HepG2 (cell line): ENCODE measurements around the gene SRSF2. TPM values are rescaled to one million over a fixed set of nuclear protein-coding genes. Genes with fewer than 3 reads are reported as not detected.

Experiments used
- ARNT2 ChIP-seq: sonication (generic); formaldehyde crosslinking; IDR thresholded peaks from 2 replicates; pipeline ENCODE4 v1.8.0; 2022; ENCODE audit warnings: mild to moderate bottlenecking, low read depth, missing genetic modification reagents, moderate library complexity
- CHCHD3 ChIP-seq: sonication (generic); formaldehyde crosslinking; IDR thresholded peaks from 2 replicates; pipeline ENCODE4 v1.8.0; 2022; ENCODE audit warnings: mild to moderate bottlenecking, missing genetic modification reagents, moderate library complexity
- DNMT3B ChIP-seq: conservative IDR thresholded peaks from 2 replicates; pipeline ENCODE4 v1.6.1; 2016; ENCODE audit warnings: missing biosample characterization, control low read depth
- EZH2 ChIP-seq: conservative IDR thresholded peaks from 2 replicates; pipeline ENCODE4 v1.6.1; 2012; ENCODE audit warnings: mild to moderate bottlenecking, low read depth, low read length, moderate library complexity
- HHEX ChIP-seq: IDR thresholded peaks from 2 replicates; pipeline ENCODE4 v1.6.1; 2016; ENCODE audit warnings: control low read depth
- MBD4 ChIP-seq: IDR thresholded peaks from 2 replicates; pipeline ENCODE4 v1.6.1; 2012; ENCODE audit warnings: low read length, inconsistent platforms, borderline replicate concordance
- MBNL3 ChIP-seq: fragments of 250-450 bp; sonication (Bioruptor Pico); conservative IDR thresholded peaks from 2 replicates; pipeline ENCODE4 v1.8.0; 2022; ENCODE audit warnings: mild to moderate bottlenecking, inconsistent platforms
- NKX3-1 ChIP-seq: sonication (generic); formaldehyde crosslinking; IDR thresholded peaks from 2 replicates; pipeline ENCODE4 v1.5.0; 2020; ENCODE audit warnings: missing genetic modification reagents
- POGZ ChIP-seq: sonication (generic); formaldehyde crosslinking; IDR thresholded peaks from 2 replicates; pipeline ENCODE4 v1.4.0; 2020; ENCODE audit warnings: mild to moderate bottlenecking, missing genetic modification reagents
- SIX4 ChIP-seq: sonication (generic); formaldehyde crosslinking; IDR thresholded peaks from 2 replicates; pipeline ENCODE4 v1.4.0; 2020; ENCODE audit warnings: missing genetic modification reagents
- SP4 ChIP-seq: sonication (generic); formaldehyde crosslinking; IDR thresholded peaks from 2 replicates; pipeline ENCODE4 v1.8.1; 2023; ENCODE audit warnings: mild to moderate bottlenecking, missing genetic modification reagents
- ZBTB21 ChIP-seq: sonication (generic); formaldehyde crosslinking; IDR thresholded peaks from 2 replicates; pipeline ENCODE4 v1.4.0; 2020; ENCODE audit warnings: missing genetic modification reagents
- ZKSCAN5 ChIP-seq: sonication (generic); formaldehyde crosslinking; IDR thresholded peaks from 2 replicates; pipeline ENCODE4 v1.5.1; 2020; ENCODE audit warnings: mild to moderate bottlenecking, missing genetic modification reagents
- ZNF101 ChIP-seq: sonication (generic); formaldehyde crosslinking; IDR thresholded peaks from 2 replicates; pipeline ENCODE4 v1.4.0; 2020; ENCODE audit warnings: mild to moderate bottlenecking, low read depth, missing genetic modification reagents, borderline replicate concordance
- ZNF260 ChIP-seq: sonication (generic); formaldehyde crosslinking; IDR thresholded peaks from 2 replicates; pipeline ENCODE4 v1.4.0; 2020; ENCODE audit warnings: missing genetic modification reagents, low read depth, mild to moderate bottlenecking, borderline replicate concordance
- ZNF30 ChIP-seq: sonication (generic); formaldehyde crosslinking; IDR thresholded peaks from 2 replicates; pipeline ENCODE4 v1.5.0; 2020; ENCODE audit warnings: mild to moderate bottlenecking, missing genetic modification reagents
- ZNF383 ChIP-seq: sonication (generic); formaldehyde crosslinking; IDR thresholded peaks from 2 replicates; pipeline ENCODE4 v1.4.0; 2020; ENCODE audit warnings: missing genetic modification reagents, mild to moderate bottlenecking, borderline replicate concordance
- ZNF460 ChIP-seq: sonication (generic); formaldehyde crosslinking; IDR thresholded peaks from 2 replicates; pipeline ENCODE4 v1.5.1; 2020; ENCODE audit warnings: missing genetic modification reagents, mild to moderate bottlenecking, borderline replicate concordance
- ZNF672 ChIP-seq: sonication (generic); formaldehyde crosslinking; IDR thresholded peaks from 2 replicates; pipeline ENCODE4 v1.8.1; 2022; ENCODE audit warnings: missing genetic modification reagents
- ZNF775 ChIP-seq: sonication (generic); formaldehyde crosslinking; IDR thresholded peaks from 2 replicates; pipeline ENCODE4 v1.4.0; 2020; ENCODE audit warnings: missing genetic modification reagents, mild to moderate bottlenecking, moderate library complexity, borderline replicate concordance
- polyA plus RNA-seq, 8 experiments: library from polyadenylated mRNA; depleted of rRNA in 3 of 8; stranded (reverse) in 7 of 8; unstranded in 1 of 8; fragments of >200 nt; fragmentation: Illumina TruSeq in 4 of 8; extraction: Trizol in 4 of 8; gene quantifications; 2 replicates each; pipeline versions ENCODE4 v1.2.1 to v1.2.3, GENCODE V29; 2011 to 2016; ENCODE audit warnings: low read depth in 4 of 8, missing spikeins in 1 of 8, mixed read lengths in 1 of 8; ENCODE audit not compliant: insufficient read depth in 1 of 8
- total RNA-seq, 5 experiments: library from RNA; depleted of rRNA; stranded (reverse); fragments of >200 nt; fragmentation: Illumina TruSeq; extraction: Trizol; gene quantifications; 2 replicates each; pipeline ENCODE4 v1.2.3, GENCODE V29; 2016; ENCODE audit warnings: low read depth in 1 of 5
- TF ChIP-seq, protein P1 (sequence below): IDR thresholded peaks from 2 replicates; pipeline ENCODE4 v1.6.1; 2016; ENCODE audit warnings: low read depth, borderline replicate concordance
- TF ChIP-seq, protein P2 (sequence below): sonication (generic); formaldehyde crosslinking; IDR thresholded peaks from 2 replicates; pipeline ENCODE4 v1.5.1; 2020; ENCODE audit warnings: missing genetic modification reagents, mild to moderate bottlenecking, borderline replicate concordance
- TF ChIP-seq, protein P3 (sequence below): sonication (generic); formaldehyde crosslinking; conservative IDR thresholded peaks from 2 replicates; pipeline ENCODE4 v1.4.0; 2020; ENCODE audit warnings: missing genetic modification reagents

Gene SRSF2
- total and polyA plus RNA-seq, 2 of the 13 experiments (the other 11 are each of a cell fraction or from before 2014, with no cell fraction given) = 306 to 319 TPM

DNA sequence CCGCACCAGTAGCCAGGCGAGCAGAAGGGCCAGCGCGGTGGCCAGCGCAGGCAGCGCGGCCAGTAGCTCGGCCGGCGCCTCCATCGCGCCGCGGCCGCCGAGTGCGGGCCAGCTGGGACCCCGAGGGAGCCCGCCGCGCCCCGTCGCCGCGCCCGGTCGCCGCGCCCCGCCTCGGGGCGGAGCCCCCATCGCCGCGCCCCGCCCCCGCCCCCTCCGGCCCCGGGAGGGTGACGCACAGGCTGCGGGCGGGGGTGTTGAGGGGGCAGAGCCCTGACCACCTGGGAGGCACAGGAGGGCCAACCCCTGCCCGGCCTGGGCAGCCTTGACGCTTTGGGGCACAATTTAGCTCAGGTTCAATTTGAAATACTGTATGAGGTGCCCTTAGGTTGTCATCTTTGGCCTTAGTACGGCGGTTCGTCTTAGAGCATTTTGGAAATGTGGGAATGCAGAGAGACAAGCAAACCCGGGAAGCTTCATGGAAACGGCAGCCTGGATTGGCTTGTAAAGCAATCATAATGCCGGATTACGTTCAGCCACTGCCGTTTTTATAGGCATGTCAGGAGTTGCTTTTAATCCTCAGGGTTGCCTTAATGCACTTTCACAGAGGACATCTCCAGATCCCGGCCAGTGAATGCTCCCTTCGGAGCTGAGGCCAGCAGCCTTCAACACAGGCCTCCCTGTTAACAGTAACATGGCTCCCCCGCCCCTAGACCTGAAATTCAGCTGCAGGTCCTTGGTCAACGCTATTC lies 26.1 kb downstream of the SRSF2 start, which contains the start of gene MXRA7 (continued):
- TF ChIP-seq ZNF101 (no peak), POGZ (CRISPR knock-in tag) (no peak), CHCHD3 (CRISPR knock-in tag) (no peak), ZNF260 (CRISPR knock-in tag) (no peak), ZNF775 (CRISPR knock-in tag) (no peak), MBNL3 (CRISPR knock-in tag) (no peak), SIX4 (0 out of 2 replicates have a peak, but pooled peaks have one; percentile 16), EZH2 (no peak), ZNF383 (CRISPR knock-in tag) (no peak), ARNT2 (CRISPR knock-in tag) (no peak), MBD4 (no peak), ZNF30 (CRISPR knock-in tag) (no peak), SP4 (CRISPR knock-in tag) (no peak), NKX3-1 (CRISPR knock-in tag) (no peak), ZNF460 (CRISPR knock-in tag) (no peak), ZBTB21 (CRISPR knock-in tag) (no peak), HHEX (CRISPR knock-in tag) (no peak), ZNF672 (CRISPR knock-in tag) (no peak), ZKSCAN5 (CRISPR knock-in tag) (no peak), DNMT3B (CRISPR knock-in tag) (no peak)
- TF ChIP-seq, protein P1, sequence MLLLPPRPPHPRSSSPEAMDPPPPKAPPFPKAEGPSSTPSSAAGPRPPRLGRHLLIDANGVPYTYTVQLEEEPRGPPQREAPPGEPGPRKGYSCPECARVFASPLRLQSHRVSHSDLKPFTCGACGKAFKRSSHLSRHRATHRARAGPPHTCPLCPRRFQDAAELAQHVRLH (CRISPR knock-in tag) = peak; percentile 62; the same call in 1 of the 2 replicates
- TF ChIP-seq, protein P2, sequence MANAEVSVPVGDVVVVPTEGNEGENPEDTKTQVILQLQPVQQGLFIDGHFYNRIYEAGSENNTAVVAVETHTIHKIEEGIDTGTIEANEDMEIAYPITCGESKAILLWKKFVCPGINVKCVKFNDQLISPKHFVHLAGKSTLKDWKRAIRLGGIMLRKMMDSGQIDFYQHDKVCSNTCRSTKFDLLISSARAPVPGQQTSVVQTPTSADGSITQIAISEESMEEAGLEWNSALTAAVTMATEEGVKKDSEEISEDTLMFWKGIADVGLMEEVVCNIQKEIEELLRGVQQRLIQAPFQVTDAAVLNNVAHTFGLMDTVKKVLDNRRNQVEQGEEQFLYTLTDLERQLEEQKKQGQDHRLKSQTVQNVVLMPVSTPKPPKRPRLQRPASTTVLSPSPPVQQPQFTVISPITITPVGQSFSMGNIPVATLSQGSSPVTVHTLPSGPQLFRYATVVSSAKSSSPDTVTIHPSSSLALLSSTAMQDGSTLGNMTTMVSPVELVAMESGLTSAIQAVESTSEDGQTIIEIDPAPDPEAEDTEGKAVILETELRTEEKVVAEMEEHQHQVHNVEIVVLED (CRISPR knock-in tag) = no peak
- TF ChIP-seq, protein P3, sequence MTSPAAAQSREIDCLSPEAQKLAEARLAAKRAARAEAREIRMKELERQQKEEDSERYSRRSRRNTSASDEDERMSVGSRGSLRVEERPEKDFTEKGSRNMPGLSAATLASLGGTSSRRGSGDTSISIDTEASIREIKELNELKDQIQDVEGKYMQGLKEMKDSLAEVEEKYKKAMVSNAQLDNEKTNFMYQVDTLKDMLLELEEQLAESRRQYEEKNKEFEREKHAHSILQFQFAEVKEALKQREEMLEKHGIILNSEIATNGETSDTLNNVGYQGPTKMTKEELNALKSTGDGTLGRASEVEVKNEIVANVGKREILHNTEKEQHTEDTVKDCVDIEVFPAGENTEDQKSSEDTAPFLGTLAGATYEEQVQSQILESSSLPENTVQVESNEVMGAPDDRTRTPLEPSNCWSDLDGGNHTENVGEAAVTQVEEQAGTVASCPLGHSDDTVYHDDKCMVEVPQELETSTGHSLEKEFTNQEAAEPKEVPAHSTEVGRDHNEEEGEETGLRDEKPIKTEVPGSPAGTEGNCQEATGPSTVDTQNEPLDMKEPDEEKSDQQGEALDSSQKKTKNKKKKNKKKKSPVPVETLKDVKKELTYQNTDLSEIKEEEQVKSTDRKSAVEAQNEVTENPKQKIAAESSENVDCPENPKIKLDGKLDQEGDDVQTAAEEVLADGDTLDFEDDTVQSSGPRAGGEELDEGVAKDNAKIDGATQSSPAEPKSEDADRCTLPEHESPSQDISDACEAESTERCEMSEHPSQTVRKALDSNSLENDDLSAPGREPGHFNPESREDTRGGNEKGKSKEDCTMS (CRISPR knock-in tag) = no peak
